OCI-LY7 (cell line): ENCODE results near the gene TES. TPM values are rescaled to one million over a fixed set of nuclear protein-coding genes. Genes with fewer than 3 reads are reported as not detected.
A peak's percentile ranks its signal among the peaks of the same experiment; 100 is the strongest.

Source experiments
- BruUV-seq: library from RNA; stranded (reverse); fragments of 400-500 nt; replicated peaks from 2 replicates; lab custom pipeline; 2021; lab: Mats Ljungman, UMichigan
- CTCF ChIA-PET: fragments of 300-600 bp; sonication (Branson Sonifier 250); formaldehyde crosslinking; loops from one replicate; lab custom pipeline; 2022; ENCODE audit warnings: antibody characterized with exemption; ENCODE audit not compliant: unreplicated experiment; lab: Charles Lee
- POLR2A ChIA-PET: fragments of 300-600 bp; sonication (Branson Sonifier 250); formaldehyde crosslinking; loops from one replicate; lab custom pipeline; 2022; ENCODE audit warnings: antibody characterized with exemption; lab: Charles Lee
- DNase-seq: peaks from one replicate; pipeline ENCODE4 v3.0.0-alpha.2; 2015; ENCODE audit warnings: low spot score
- H2AFZ ChIP-seq: fragments of 200-600 bp; sonication (generic), shearing (Covaris generic); 2 replicates; pipeline ENCODE4 v1.6.1; 2014; ENCODE audit warnings: mild to moderate bottlenecking, antibody characterized with exemption, low read length, moderate library complexity
- H3K27ac ChIP-seq: fragments of 200-600 bp; sonication (generic); 2 replicates; pipeline ENCODE4 v1.5.1; 2014; ENCODE audit warnings: mixed run types, low read depth, mild to moderate bottlenecking, moderate library complexity, low read length, inconsistent platforms; ENCODE audit not compliant: poor library complexity, severe bottlenecking
- H3K36me3 ChIP-seq: fragments of 200-600 bp; sonication (generic); 2 replicates; pipeline ENCODE4 v1.6.1; 2014; ENCODE audit warnings: mild to moderate bottlenecking, antibody characterized with exemption, low read length, moderate library complexity, mixed read lengths; ENCODE audit not compliant: insufficient read depth
- H3K4me1 ChIP-seq: fragments of 200-600 bp; sonication (generic); 2 replicates; pipeline ENCODE4 v1.5.1; 2014; ENCODE audit warnings: mild to moderate bottlenecking, low read length; ENCODE audit not compliant: insufficient read depth, poor library complexity, severe bottlenecking
- H3K4me2 ChIP-seq: fragments of 200-600 bp; sonication (generic); 2 replicates; pipeline ENCODE4 v1.6.1; 2014; ENCODE audit warnings: mild to moderate bottlenecking, low read length
- H3K4me3 ChIP-seq: fragments of 200-600 bp; sonication (generic); 2 replicates; pipeline ENCODE4 v1.5.1; 2014; ENCODE audit warnings: mild to moderate bottlenecking, low read depth, low read length; ENCODE audit not compliant: poor library complexity, severe bottlenecking
- H3K79me2 ChIP-seq: fragments of 200-600 bp; sonication (generic); 2 replicates; pipeline ENCODE4 v1.6.1; 2016; ENCODE audit warnings: low read depth, mild to moderate bottlenecking, low read length, moderate library complexity, mixed read lengths; ENCODE audit not compliant: insufficient read depth
- H3K9me2 ChIP-seq: fragments of 200-600 bp; sonication (generic); 2 replicates; pipeline ENCODE4 v1.6.1; 2016; ENCODE audit warnings: mild to moderate bottlenecking, low read length, mixed read lengths; ENCODE audit not compliant: insufficient read depth
- H3K9me3 ChIP-seq: fragments of 200-600 bp; sonication (generic); 2 replicates; pipeline ENCODE4 v1.6.1; 2014; ENCODE audit warnings: mild to moderate bottlenecking, mixed run types, low read length, mixed read lengths
- H4K20me1 ChIP-seq: fragments of 200-600 bp; sonication (generic); 2 replicates; pipeline ENCODE4 v1.6.1; 2014; ENCODE audit warnings: mild to moderate bottlenecking, antibody characterized with exemption, low read length, moderate library complexity, mixed read lengths; ENCODE audit not compliant: insufficient read depth
- EZH2phosphoT487 ChIP-seq: fragments of 200-600 bp; sonication (generic); IDR thresholded peaks from 2 replicates; pipeline ENCODE4 v1.6.1; 2018; ENCODE audit warnings: low read depth, borderline replicate concordance, mild to moderate bottlenecking, mixed run types, antibody characterized with exemption, low read length, moderate library complexity, mixed read lengths
- intact Hi-C: fragments of 100-400 bp; cut with micrococcal nuclease; formaldehyde crosslinking; loops from one replicate; pipeline ENCODE4 v1.10.0; 2022; ENCODE audit not compliant: unreplicated experiment
- total RNA-seq, 2 experiments: library from RNA; depleted of rRNA in 1 of 2; stranded (reverse); fragments of >200 nt in 1 of 2; shearing (Covaris generic) in 1 of 2; gene quantifications; 2 replicates each; pipeline ENCODE4 v1.2.3, GENCODE V29; 2014 to 2022
- TF ChIP-seq, protein P1 (sequence below): fragments of 200-600 bp; sonication (generic); conservative IDR thresholded peaks from 2 replicates; pipeline ENCODE4 v1.5.1; 2014; ENCODE audit warnings: mild to moderate bottlenecking, antibody characterized with exemption, low read length, moderate library complexity, mixed read lengths

TES gene
- total RNA-seq, 2 experiments from 2014 or later = not detected

DNA sequence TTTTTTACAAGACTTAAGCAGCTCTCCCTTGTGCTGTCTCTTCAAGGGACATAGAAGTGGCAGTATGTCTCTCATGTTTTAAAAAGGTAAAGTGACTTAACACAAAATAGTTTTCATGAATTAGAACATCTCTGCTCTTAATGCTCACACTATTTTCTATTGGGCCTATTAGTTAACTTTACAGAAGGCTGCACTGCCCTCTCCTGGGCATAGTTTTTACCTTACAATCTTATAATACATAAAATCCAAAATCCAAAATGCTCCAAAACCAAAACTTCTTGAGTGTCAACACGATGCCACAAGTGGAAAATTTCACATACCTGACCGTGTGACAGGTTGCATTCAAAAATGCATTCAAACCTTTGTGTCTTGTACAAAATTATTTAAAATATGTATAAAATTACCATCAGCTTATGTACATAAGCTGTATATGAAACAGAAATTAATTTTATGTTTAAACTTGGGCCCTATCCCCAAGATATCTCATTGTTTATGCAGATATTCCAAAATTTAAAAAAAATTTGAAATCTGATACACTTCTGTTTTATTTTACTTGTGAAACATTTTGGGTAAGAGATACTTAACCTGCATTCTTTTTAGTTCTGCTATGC, 25.8 kb downstream of the TES start:
- no TSS peak for BruUV-seq
- CTCF ChIA-PET = interaction anchor here (1.2 kb wide), 1 partner anchor 60 kb away, joined by 3 read pairs; no protein-coding TSS in a partner anchor
- peak; percentile 29 for DNase-seq
- Histone ChIP-seq H2AFZ (no peak overlapping the region), H3K9me3 (no peaks in the 10 kb centered on the region), H3K4me1 (no peaks in the 10 kb centered on the region), H3K27ac (no peak overlapping the region), H3K36me3 (no peaks in the 10 kb centered on the region), H3K4me3 (no peak overlapping the region), H3K4me2 (no peak overlapping the region), H3K79me2 (no peaks in the 10 kb centered on the region), H4K20me1 (no peaks in the 10 kb centered on the region), H3K9me2 (no peaks in the 10 kb centered on the region)
- intact Hi-C loops = loop anchor here (1.0 kb wide), 1 partner anchor 63 kb away; no protein-coding TSS in a partner anchor
- TF ChIP-seq EZH2phosphoT487 = no peak
- TF ChIP-seq, protein P1, sequence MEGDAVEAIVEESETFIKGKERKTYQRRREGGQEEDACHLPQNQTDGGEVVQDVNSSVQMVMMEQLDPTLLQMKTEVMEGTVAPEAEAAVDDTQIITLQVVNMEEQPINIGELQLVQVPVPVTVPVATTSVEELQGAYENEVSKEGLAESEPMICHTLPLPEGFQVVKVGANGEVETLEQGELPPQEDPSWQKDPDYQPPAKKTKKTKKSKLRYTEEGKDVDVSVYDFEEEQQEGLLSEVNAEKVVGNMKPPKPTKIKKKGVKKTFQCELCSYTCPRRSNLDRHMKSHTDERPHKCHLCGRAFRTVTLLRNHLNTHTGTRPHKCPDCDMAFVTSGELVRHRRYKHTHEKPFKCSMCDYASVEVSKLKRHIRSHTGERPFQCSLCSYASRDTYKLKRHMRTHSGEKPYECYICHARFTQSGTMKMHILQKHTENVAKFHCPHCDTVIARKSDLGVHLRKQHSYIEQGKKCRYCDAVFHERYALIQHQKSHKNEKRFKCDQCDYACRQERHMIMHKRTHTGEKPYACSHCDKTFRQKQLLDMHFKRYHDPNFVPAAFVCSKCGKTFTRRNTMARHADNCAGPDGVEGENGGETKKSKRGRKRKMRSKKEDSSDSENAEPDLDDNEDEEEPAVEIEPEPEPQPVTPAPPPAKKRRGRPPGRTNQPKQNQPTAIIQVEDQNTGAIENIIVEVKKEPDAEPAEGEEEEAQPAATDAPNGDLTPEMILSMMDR = peak; percentile 78
- POLR2A ChIA-PET = interaction anchor here (0.7 kb wide), 1 partner anchor 288 kb away, joined by 3 read pairs; no protein-coding TSS in a partner anchor

GRCh38 chr7:116239020-116239419, 28.7 kb downstream of the TES start:
- no peaks in the 10 kb centered on the region for H3K79me2 ChIP-seq
- no peaks in the 10 kb centered on the region for H3K9me3 ChIP-seq
- H3K9me2 ChIP-seq = no peaks in the 10 kb centered on the region
- TF ChIP-seq, protein P1 = no peak
- no peak for TF ChIP-seq EZH2phosphoT487
- no peaks in the 10 kb centered on the region for H4K20me1 ChIP-seq
- no peak overlapping the region for H2AFZ ChIP-seq
- H3K4me2 ChIP-seq = no peak overlapping the region
- CTCF ChIA-PET = no interaction called here
- no peak for DNase-seq
- no peak overlapping the region for H3K4me3 ChIP-seq
- H3K4me1 ChIP-seq = no peaks in the 10 kb centered on the region
- POLR2A ChIA-PET = interaction anchor here (0.6 kb wide), 1 partner anchor 40 kb away, joined by 3 read pairs; no protein-coding TSS in a partner anchor
- intact Hi-C loops = no loop called here
- H3K36me3 ChIP-seq = no peaks in the 10 kb centered on the region
- no TSS peak for BruUV-seq
- H3K27ac ChIP-seq = no peak overlapping the region

DNA sequence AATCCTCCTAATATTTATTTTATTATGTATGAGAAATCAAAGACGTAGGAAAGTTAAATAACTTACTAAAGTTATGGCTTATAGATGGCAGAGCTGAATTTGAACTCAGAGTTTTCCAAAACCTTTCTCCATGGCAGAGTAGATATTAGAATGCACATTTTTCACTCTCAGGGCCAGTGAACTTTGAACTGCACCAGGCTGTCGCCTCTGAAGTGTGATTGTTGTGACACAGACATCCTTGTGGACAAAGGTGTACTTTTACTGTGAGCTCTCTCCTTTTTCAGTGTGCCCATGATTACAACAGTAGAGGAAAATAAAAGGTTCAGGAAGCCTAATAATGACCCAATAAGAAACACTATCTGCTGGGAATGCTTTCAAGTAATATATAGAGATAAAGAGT, 29.1 kb downstream of the TES start:
- TF ChIP-seq EZH2phosphoT487 = no peak
- TF ChIP-seq, protein P1 = no peak
- Histone ChIP-seq H3K27ac (no peak overlapping the region), H3K9me2 (no peaks in the 10 kb centered on the region), H3K9me3 (no peaks in the 10 kb centered on the region), H3K79me2 (no peaks in the 10 kb centered on the region), H3K4me3 (no peak overlapping the region), H3K36me3 (no peaks in the 10 kb centered on the region), H3K4me2 (no peak overlapping the region), H2AFZ (no peak overlapping the region), H3K4me1 (no peaks in the 10 kb centered on the region), H4K20me1 (no peaks in the 10 kb centered on the region)
- ChIA-PET POLR2A (no interaction called here), CTCF (no interaction called here)
- BruUV-seq = no TSS peak
- intact Hi-C loops = no loop called here
- DNase-seq = no peak
